ENCODE results near the gene COA4. TPM values are rescaled to one million over a fixed set of nuclear protein-coding genes. Genes with fewer than 3 reads are reported as not detected.

The COA4 gene
- total RNA-seq, 1 experiment from 2014 or later, result 114 TPM

- TF ChIP-seq FOXP4 (CRISPR knock-in tag; IDR thresholded peaks at IDR 0.05), result no peak
- no peak for TF ChIP-seq JAZF1 (CRISPR knock-in tag; IDR thresholded peaks at IDR 0.05)
- no peak for TF ChIP-seq AFF4 (CRISPR knock-in tag; IDR thresholded peaks at IDR 0.05; ENCODE audit: borderline replicate concordance)
Observed at GRCh38 chr11:73907191-73907590, 30.5 kb upstream of the COA4 start (continued).

DNA sequence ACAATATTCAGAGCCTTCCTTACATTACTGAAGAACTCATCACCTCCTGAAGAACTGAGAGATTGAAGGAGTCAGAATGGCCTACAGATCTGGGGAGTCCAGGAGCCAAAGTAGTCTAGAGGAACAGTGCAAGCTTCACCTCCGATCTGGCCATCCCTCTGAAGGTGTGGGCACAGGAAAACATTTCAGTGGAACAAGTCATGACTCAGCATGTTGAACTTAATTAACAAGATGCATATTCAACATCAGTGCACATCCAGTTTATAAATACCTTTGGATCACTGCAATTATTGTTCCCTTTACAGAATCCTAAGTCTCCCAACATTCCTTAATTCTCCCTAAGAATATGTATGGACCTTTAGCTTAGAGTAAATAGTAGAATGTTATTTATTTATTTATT lies 25.7 kb upstream of the COA4 start:
- TF ChIP-seq ZNF138 (CRISPR knock-in tag; conservative IDR thresholded peaks at IDR 0.05) (no peak), TCF7 (CRISPR knock-in tag; IDR thresholded peaks at IDR 0.05; ENCODE audit: low read depth) (no peak), RORB (CRISPR knock-in tag; IDR thresholded peaks at IDR 0.05) (no peak), TEAD1 (CRISPR knock-in tag; IDR thresholded peaks at IDR 0.05) (no peak), ZSCAN18 (CRISPR knock-in tag; IDR thresholded peaks at IDR 0.05) (no peak), OVOL2 (CRISPR knock-in tag; IDR thresholded peaks at IDR 0.05; ENCODE audit: borderline replicate concordance) (no peak), NR1H2 (CRISPR knock-in tag; IDR thresholded peaks at IDR 0.05) (no peak), KAT7 (CRISPR knock-in tag; IDR thresholded peaks at IDR 0.05; ENCODE audit: borderline replicate concordance) (no peak), CREM (CRISPR knock-in tag; IDR thresholded peaks at IDR 0.05) (no peak), FOXP4 (CRISPR knock-in tag; IDR thresholded peaks at IDR 0.05) (no peak), ZNF423 (CRISPR knock-in tag; IDR thresholded peaks at IDR 0.05) (no peak), E2F1 (CRISPR knock-in tag; IDR thresholded peaks at IDR 0.05) (no peak)
- DNase-seq (ENCODE audit: low spot score) (no peak), ATAC-seq (no peak)
- POLR2A ChIA-PET, result interaction anchor here (0.6 kb wide), 1 partner anchor 10 kb away, joined by 7 read pairs; no protein-coding TSS in a partner anchor
- Mint-ChIP-seq H3K4me3 (no peak overlapping the region), H3K27me3 (ENCODE audit: low read depth) (no peaks in the 10 kb centered on the region), H3K27ac (no peak overlapping the region), H3K4me1 (no peaks in the 10 kb centered on the region), H3K36me3 (peaks cover 29% of the 10 kb centered on the region), H3K9me3 (peaks cover 6% of the 10 kb centered on the region; the same call in 1 of the 2 replicates)
- CTCF ChIA-PET, result no interaction called here
